HCT116 (cell line): ENCODE data around the gene SDSL. TPM values are rescaled to one million over a fixed set of nuclear protein-coding genes. Genes with fewer than 3 reads are reported as not detected.

Experiments used
- ATAC-seq: fragments of 200-7000 bp; cut with Tn5 transposase; 2 replicates; pipeline ENCODE4 v1.9.1; 2020; ENCODE audit warnings: mild to moderate bottlenecking, moderate library complexity
- BruUV-seq: library from RNA; stranded (reverse); fragments of 400-500 nt; replicated peaks from 2 replicates; lab custom pipeline; 2021; lab: Mats Ljungman, UMichigan
- CTCF ChIA-PET: fragments of 300-600 bp; sonication (Branson Sonifier 250); formaldehyde crosslinking; loops from one replicate; lab custom pipeline; 2021; ENCODE audit warnings: antibody characterized with exemption; lab: Charles Lee
- POLR2A ChIA-PET: fragments of 300-600, 350-600 bp; sonication (Branson Sonifier 250); formaldehyde crosslinking; loops from one replicate; lab custom pipeline; 2021; ENCODE audit warnings: antibody characterized with exemption; lab: Charles Lee
- RAD21 ChIA-PET, 2 experiments: fragments of 300-600 bp; sonication (Branson Sonifier 250); formaldehyde crosslinking; loops; one replicate each; lab custom pipeline; 2023; ENCODE audit warnings: low total read pairs in 2 of 2; ENCODE audit not compliant: uncharacterized antibody in 2 of 2, unreplicated experiment in 2 of 2, low non-redundant PET in 1 of 2; lab: Charles Lee
- DNase-seq: peaks from one replicate; pipeline ENCODE4 v3.0.0-alpha.2; 2010; ENCODE audit warnings: low read depth, low spot score
- H2AFZ ChIP-seq: fragments of 200-600 bp; shearing (Covaris generic), sonication (generic); 2 replicates; pipeline ENCODE4 v1.6.1; 2017; ENCODE audit warnings: low read depth, mixed run types, mixed read lengths, antibody characterized with exemption, low read length; ENCODE audit not compliant: poor library complexity, severe bottlenecking
- H3K27ac ChIP-seq: 2 replicates; pipeline ENCODE4 v1.5.1; 2012; ENCODE audit warnings: low read depth, low read length
- H3K27me3 ChIP-seq: fragments of 200-600 bp; sonication (generic); 2 replicates; pipeline ENCODE4 v1.6.1; 2016; ENCODE audit warnings: mixed run types, low read length, mixed read lengths; ENCODE audit not compliant: insufficient read depth
- H3K36me3 ChIP-seq, 2 experiments: fragments of 200-500 bp in 1 of 2; fragments of 200-600 bp in 1 of 2; sonication (Bioruptor generic) in 1 of 2; sonication (generic) in 1 of 2; 2 replicates each; pipeline versions ENCODE4 v1.5.1 to v1.6.1; 2014 to 2016; ENCODE audit warnings: low read length in 2 of 2, inconsistent platforms in 1 of 2, mixed read lengths in 1 of 2, mixed run types in 1 of 2; ENCODE audit not compliant: insufficient read depth in 2 of 2, control insufficient read depth in 1 of 2
- H3K4me1 ChIP-seq, 2 experiments: fragments of 200-600 bp in 1 of 2; sonication (generic) in 1 of 2; 2 replicates each; pipeline versions ENCODE4 v1.5.1 to v1.6.1; 2012 to 2017; ENCODE audit warnings: low read length in 2 of 2, inconsistent platforms in 1 of 2, mild to moderate bottlenecking in 1 of 2, mixed read lengths in 1 of 2, mixed run types in 1 of 2, moderate library complexity in 1 of 2; ENCODE audit not compliant: insufficient read depth in 2 of 2, control insufficient read depth in 1 of 2
- H3K4me2 ChIP-seq: fragments of 200-600 bp; sonication (generic); 2 replicates; pipeline ENCODE4 v1.6.1; 2017; ENCODE audit warnings: mixed run types, low read length, mixed read lengths
- H3K4me3 ChIP-seq, 2 experiments: fragments of 200-600 bp in 1 of 2; sonication (generic) in 1 of 2; replicated peaks in 1 of 2; 2 replicates each; pipeline ENCODE4 v1.5.1; 2011 to 2016; ENCODE audit warnings: low read length in 2 of 2, control low read depth in 1 of 2, low read depth in 1 of 2, mild to moderate bottlenecking in 1 of 2, mixed read lengths in 1 of 2, mixed run types in 1 of 2
- H3K79me2 ChIP-seq: fragments of 200-600 bp; sonication (generic); 2 replicates; pipeline ENCODE4 v1.6.1; 2017; ENCODE audit warnings: mild to moderate bottlenecking, mixed run types, low read length, moderate library complexity, mixed read lengths; ENCODE audit not compliant: insufficient read depth
- H3K9ac ChIP-seq: fragments of 200-600 bp; sonication (generic); 2 replicates; pipeline ENCODE4 v1.6.1; 2016; ENCODE audit warnings: low read length, mixed read lengths
- H3K9me2 ChIP-seq: fragments of 200-600 bp; sonication (generic), shearing (Covaris generic); 2 replicates; pipeline ENCODE4 v1.6.1; 2017; ENCODE audit warnings: mixed run types, mild to moderate bottlenecking, moderate library complexity; ENCODE audit not compliant: insufficient read depth
- H3K9me3 ChIP-seq, 2 experiments: fragments of 200-500 bp in 1 of 2; fragments of 200-600 bp in 1 of 2; sonication (Bioruptor generic) in 1 of 2; sonication (generic) in 1 of 2; 2 replicates each; pipeline ENCODE4 v1.6.1; 2014 to 2017; ENCODE audit warnings: low read length in 2 of 2, mixed read lengths in 2 of 2, inconsistent platforms in 1 of 2, low read depth in 1 of 2, mild to moderate bottlenecking in 1 of 2, mixed run types in 1 of 2, moderate library complexity in 1 of 2; ENCODE audit not compliant: control insufficient read depth in 1 of 2, insufficient read depth in 1 of 2
- H4K20me1 ChIP-seq: fragments of 200-600 bp; sonication (generic), shearing (Covaris generic); 2 replicates; pipeline ENCODE4 v1.6.1; 2017; ENCODE audit warnings: mixed run types, mild to moderate bottlenecking, moderate library complexity; ENCODE audit not compliant: insufficient read depth
- CBX3 ChIP-seq: IDR thresholded peaks from 2 replicates; pipeline ENCODE4 v1.6.1; 2012; ENCODE audit warnings: low read depth
- CEBPB ChIP-seq: IDR thresholded peaks from 2 replicates; pipeline ENCODE4 v1.6.1; 2012; ENCODE audit warnings: low read depth
- EGR1 ChIP-seq: IDR thresholded peaks from 2 replicates; pipeline ENCODE4 v1.6.1; 2012; ENCODE audit warnings: low read depth
- ELF1 ChIP-seq: IDR thresholded peaks from 2 replicates; pipeline ENCODE4 v1.6.1; 2012; ENCODE audit warnings: low read depth, borderline replicate concordance
- EZH2phosphoT487 ChIP-seq: fragments of 200-600 bp; IDR thresholded peaks from 2 replicates; pipeline ENCODE4 v1.6.1; 2018; ENCODE audit warnings: antibody characterized with exemption, borderline replicate concordance
- FOSL1 ChIP-seq: IDR thresholded peaks from 2 replicates; pipeline ENCODE4 v1.6.1; 2012; ENCODE audit warnings: low read depth
- JUND ChIP-seq: IDR thresholded peaks from 2 replicates; pipeline ENCODE4 v1.6.1; 2012
- POLR2A ChIP-seq: IDR thresholded peaks from 2 replicates; pipeline ENCODE4 v1.7.0; 2011; ENCODE audit warnings: borderline replicate concordance; ENCODE audit not compliant: insufficient read depth, insufficient read length; ENCODE audit errors: extremely low read depth
- POLR2AphosphoS5 ChIP-seq: IDR thresholded peaks from 2 replicates; pipeline ENCODE4 v1.6.1; 2011; ENCODE audit warnings: mild to moderate bottlenecking, low read depth, low read length, moderate library complexity
- SIN3A ChIP-seq: IDR thresholded peaks from 2 replicates; pipeline ENCODE4 v1.6.1; 2012; ENCODE audit warnings: low read depth
- SP1 ChIP-seq: IDR thresholded peaks from 2 replicates; pipeline ENCODE4 v1.6.1; 2012; ENCODE audit warnings: low read depth
- SRF ChIP-seq: IDR thresholded peaks from 2 replicates; pipeline ENCODE4 v1.6.1; 2012; ENCODE audit warnings: low read depth
- TCF7L2 ChIP-seq: IDR thresholded peaks from 2 replicates; pipeline ENCODE4 v1.7.0; 2011; ENCODE audit warnings: borderline replicate concordance, inconsistent platforms; ENCODE audit not compliant: insufficient read depth, insufficient read length; ENCODE audit errors: extremely low read depth
- YY1 ChIP-seq: IDR thresholded peaks from 2 replicates; pipeline ENCODE4 v1.6.1; 2011; ENCODE audit warnings: low read length, low read depth, moderate library complexity, mild to moderate bottlenecking; ENCODE audit not compliant: insufficient replicate concordance; ENCODE audit errors: extremely low read depth
- intact Hi-C: fragments of 100-400 bp; cut with micrococcal nuclease; formaldehyde crosslinking; loops from 2 replicates; pipeline ENCODE4 v1.10.0; 2022
- total RNA-seq: library from RNA; stranded (reverse); gene quantifications from one replicate; pipeline ENCODE4 v1.2.1, GENCODE V29; 2021; ENCODE audit not compliant: unreplicated experiment
- TF ChIP-seq, protein P1 (sequence below): IDR thresholded peaks from 2 replicates; pipeline ENCODE4 v1.6.1; 2011; ENCODE audit warnings: mild to moderate bottlenecking, low read length, moderate library complexity; ENCODE audit not compliant: insufficient replicate concordance; ENCODE audit errors: extremely low read depth
- TF ChIP-seq, protein P2 (sequence below): IDR thresholded peaks from 2 replicates; pipeline ENCODE4 v1.6.1; 2012; ENCODE audit warnings: low read depth

SDSL gene
- total RNA-seq, 1 experiment from 2014 or later, result 19.1 TPM

DNA sequence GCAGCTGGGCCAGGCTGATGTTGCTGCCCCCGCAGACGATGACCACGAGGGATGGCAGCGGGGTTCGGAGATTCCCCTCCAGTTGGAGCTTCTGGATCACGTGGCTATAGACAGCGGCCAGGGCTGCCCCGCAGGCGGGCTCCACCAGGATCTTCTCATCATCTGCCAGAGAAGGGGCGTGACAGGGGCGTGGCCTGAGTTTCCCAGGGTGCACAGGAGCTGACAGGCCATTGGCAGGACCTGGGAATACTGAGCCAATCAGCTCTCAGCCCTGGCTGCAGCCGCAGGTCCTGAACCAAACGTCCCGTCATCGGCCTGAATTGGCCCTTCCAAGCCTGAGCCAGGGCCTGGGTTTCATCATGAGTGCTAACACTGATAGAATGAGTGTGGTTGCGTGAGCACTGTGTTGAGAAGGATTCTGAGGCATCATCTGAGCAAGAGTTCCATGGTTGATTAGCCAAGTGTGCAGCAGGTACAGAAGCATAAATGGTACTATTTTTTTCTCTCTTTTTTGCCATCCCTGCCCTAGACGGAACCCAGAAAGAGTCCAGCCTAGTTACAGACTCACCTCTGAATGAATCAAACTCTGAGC, 29.1 kb upstream of the SDSL start:
- Histone ChIP-seq H3K4me3 (no peak overlapping the region), H3K4me2 (no peak overlapping the region), H3K27ac (no peak overlapping the region), H3K27me3 (no peaks in the 10 kb centered on the region), H3K4me1 (no peaks in the 10 kb centered on the region), H2AFZ (no peak overlapping the region), H3K9me3 (no peaks in the 10 kb centered on the region), H3K9me2 (no peaks in the 10 kb centered on the region), H4K20me1 (no peaks in the 10 kb centered on the region), H3K79me2 (no peaks in the 10 kb centered on the region)
- CTCF ChIA-PET, result no interaction called here
- POLR2A ChIA-PET, result no interaction called here
- intact Hi-C loops, result no loop called here
- DNase-seq (peak; percentile 22), ATAC-seq (peak; percentile 86)
- RAD21 ChIA-PET, result no interaction called here
- BruUV-seq, result no TSS peak
- TF ChIP-seq SP1 (peak; percentile 24; the same call in 1 of the 2 replicates), ELF1 (no peak)
- TF ChIP-seq, all 23 proteins: peak for 1
- H3K36me3 ChIP-seq, result no peaks in the 10 kb centered on the region
- H3K9ac ChIP-seq, result no peak overlapping the region

DNA sequence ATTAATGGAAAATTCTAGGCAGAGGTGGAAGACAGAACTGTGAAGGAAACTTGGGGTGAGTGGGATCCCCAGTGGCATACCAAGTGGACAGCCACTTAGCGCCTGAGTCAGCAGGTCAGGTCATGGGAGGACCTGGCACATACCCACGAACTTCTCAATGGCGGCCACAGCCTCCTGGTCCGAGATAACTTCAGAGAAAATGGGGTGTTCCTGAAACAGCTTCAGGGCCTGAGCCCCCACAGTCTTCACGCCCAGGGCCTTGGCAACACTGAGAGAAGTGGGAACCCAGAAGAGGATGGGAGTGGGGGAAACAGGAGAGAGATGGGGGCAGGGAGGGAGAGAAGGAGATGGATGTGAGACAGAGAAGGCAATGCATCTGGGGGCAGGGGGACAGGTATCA, 28.4 kb upstream of the SDSL start:
- no peaks in the 10 kb centered on the region for H3K79me2 ChIP-seq
- H4K20me1 ChIP-seq, result no peaks in the 10 kb centered on the region
- H3K4me3 ChIP-seq, result no peak overlapping the region
- no peaks in the 10 kb centered on the region for H3K36me3 ChIP-seq
- H3K27me3 ChIP-seq, result no peaks in the 10 kb centered on the region
- ChIA-PET POLR2A (no interaction called here), CTCF (no interaction called here), RAD21 (no interaction called here)
- no peak overlapping the region for H3K4me2 ChIP-seq
- DNase-seq, result no peak
- H3K9me3 ChIP-seq, result no peaks in the 10 kb centered on the region
- H2AFZ ChIP-seq, result no peak overlapping the region
- no peaks in the 10 kb centered on the region for H3K4me1 ChIP-seq
- no peak for ATAC-seq
- no peak overlapping the region for H3K9ac ChIP-seq
- no TSS peak for BruUV-seq
- no peaks in the 10 kb centered on the region for H3K9me2 ChIP-seq
- no peak overlapping the region for H3K27ac ChIP-seq
- intact Hi-C loops, result no loop called here
- no peak for TF ChIP-seq YY1
- TF ChIP-seq CEBPB, result no peak
- TF ChIP-seq, protein P1, sequence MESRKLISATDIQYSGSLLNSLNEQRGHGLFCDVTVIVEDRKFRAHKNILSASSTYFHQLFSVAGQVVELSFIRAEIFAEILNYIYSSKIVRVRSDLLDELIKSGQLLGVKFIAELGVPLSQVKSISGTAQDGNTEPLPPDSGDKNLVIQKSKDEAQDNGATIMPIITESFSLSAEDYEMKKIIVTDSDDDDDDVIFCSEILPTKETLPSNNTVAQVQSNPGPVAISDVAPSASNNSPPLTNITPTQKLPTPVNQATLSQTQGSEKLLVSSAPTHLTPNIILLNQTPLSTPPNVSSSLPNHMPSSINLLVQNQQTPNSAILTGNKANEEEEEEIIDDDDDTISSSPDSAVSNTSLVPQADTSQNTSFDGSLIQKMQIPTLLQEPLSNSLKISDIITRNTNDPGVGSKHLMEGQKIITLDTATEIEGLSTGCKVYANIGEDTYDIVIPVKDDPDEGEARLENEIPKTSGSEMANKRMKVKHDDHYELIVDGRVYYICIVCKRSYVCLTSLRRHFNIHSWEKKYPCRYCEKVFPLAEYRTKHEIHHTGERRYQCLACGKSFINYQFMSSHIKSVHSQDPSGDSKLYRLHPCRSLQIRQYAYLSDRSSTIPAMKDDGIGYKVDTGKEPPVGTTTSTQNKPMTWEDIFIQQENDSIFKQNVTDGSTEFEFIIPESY, result no peak
- TF ChIP-seq SRF, result no peak
- no peak for TF ChIP-seq POLR2A
- TF ChIP-seq EGR1, result no peak
- no peak for TF ChIP-seq POLR2AphosphoS5
- no peak for TF ChIP-seq TCF7L2
- TF ChIP-seq CBX3, result no peak
- no peak for TF ChIP-seq EZH2phosphoT487
- TF ChIP-seq JUND, result no peak
- TF ChIP-seq SP1, result no peak
- no peak for TF ChIP-seq SIN3A
- TF ChIP-seq, protein P2, sequence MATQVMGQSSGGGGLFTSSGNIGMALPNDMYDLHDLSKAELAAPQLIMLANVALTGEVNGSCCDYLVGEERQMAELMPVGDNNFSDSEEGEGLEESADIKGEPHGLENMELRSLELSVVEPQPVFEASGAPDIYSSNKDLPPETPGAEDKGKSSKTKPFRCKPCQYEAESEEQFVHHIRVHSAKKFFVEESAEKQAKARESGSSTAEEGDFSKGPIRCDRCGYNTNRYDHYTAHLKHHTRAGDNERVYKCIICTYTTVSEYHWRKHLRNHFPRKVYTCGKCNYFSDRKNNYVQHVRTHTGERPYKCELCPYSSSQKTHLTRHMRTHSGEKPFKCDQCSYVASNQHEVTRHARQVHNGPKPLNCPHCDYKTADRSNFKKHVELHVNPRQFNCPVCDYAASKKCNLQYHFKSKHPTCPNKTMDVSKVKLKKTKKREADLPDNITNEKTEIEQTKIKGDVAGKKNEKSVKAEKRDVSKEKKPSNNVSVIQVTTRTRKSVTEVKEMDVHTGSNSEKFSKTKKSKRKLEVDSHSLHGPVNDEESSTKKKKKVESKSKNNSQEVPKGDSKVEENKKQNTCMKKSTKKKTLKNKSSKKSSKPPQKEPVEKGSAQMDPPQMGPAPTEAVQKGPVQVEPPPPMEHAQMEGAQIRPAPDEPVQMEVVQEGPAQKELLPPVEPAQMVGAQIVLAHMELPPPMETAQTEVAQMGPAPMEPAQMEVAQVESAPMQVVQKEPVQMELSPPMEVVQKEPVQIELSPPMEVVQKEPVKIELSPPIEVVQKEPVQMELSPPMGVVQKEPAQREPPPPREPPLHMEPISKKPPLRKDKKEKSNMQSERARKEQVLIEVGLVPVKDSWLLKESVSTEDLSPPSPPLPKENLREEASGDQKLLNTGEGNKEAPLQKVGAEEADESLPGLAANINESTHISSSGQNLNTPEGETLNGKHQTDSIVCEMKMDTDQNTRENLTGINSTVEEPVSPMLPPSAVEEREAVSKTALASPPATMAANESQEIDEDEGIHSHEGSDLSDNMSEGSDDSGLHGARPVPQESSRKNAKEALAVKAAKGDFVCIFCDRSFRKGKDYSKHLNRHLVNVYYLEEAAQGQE, result no peak
- no peak for TF ChIP-seq FOSL1
